OCI-LY1 (cell line): Measurements from ENCODE around the gene GNAO1.

Source experiments
- CTCF ChIP-seq: fragments of 200-600 bp; sonication (generic), shearing (Covaris generic); IDR thresholded peaks from 2 replicates; pipeline ENCODE4 v1.5.1; 2017; ENCODE audit warnings: mild to moderate bottlenecking, antibody characterized with exemption, low read length, moderate library complexity, mixed read lengths
- EZH2 ChIP-seq: fragments of 200-600 bp; sonication (generic), shearing (Covaris generic); IDR thresholded peaks from 2 replicates; pipeline ENCODE4 v1.8.0; 2017; ENCODE audit warnings: borderline replicate concordance, mixed run types, mild to moderate bottlenecking, antibody characterized with exemption, low read length, moderate library complexity, mixed read lengths

- TF ChIP-seq EZH2 (no peak), CTCF (no peak)
These were observed 31.2 kb downstream of the GNAO1 start for GRCh38 chr16:56222474-56222997.
